HAP-1 (cell line): Measurements from ENCODE around the gene CD2.

Experiments
- DNase-seq, 2 experiments: peaks; one replicate each; pipeline ENCODE4 v3.0.0-alpha.2; 2016 to 2020; ENCODE audit warnings: low spot score in 2 of 2
- H3K27me3 ChIP-seq: fragments of 250-450 bp; sonication (Bioruptor Pico); 2 replicates; pipeline ENCODE4 v1.5.1; 2020; ENCODE audit warnings: low read depth, mild to moderate bottlenecking, moderate library complexity
- H3K36me3 ChIP-seq: fragments of 250-450 bp; sonication (Bioruptor Pico); replicated peaks from 2 replicates; pipeline ENCODE4 v1.5.1; 2020; ENCODE audit warnings: mild to moderate bottlenecking
- H3K4me1 ChIP-seq: fragments of 250-450 bp; sonication (Bioruptor Pico); 2 replicates; pipeline ENCODE4 v1.5.1; 2020; ENCODE audit warnings: mild to moderate bottlenecking
- H3K4me3 ChIP-seq: fragments of 250-450 bp; sonication (Bioruptor Pico); 2 replicates; pipeline ENCODE4 v1.5.1; 2020; ENCODE audit warnings: mild to moderate bottlenecking, moderate library complexity
- H3K9me3 ChIP-seq: fragments of 250-450 bp; sonication (Bioruptor Pico); 2 replicates; pipeline ENCODE4 v1.5.1; 2020; ENCODE audit warnings: mild to moderate bottlenecking, moderate library complexity
- in situ Hi-C: fragments of 300-500 bp; cut with MboI; formaldehyde crosslinking; loops from 3 replicates; pipeline ENCODE4 v1.14.3; 2020; ENCODE audit warnings: low sequenced_read_pairs, inconsistent platforms, mixed read lengths

CD2 gene

DNA sequence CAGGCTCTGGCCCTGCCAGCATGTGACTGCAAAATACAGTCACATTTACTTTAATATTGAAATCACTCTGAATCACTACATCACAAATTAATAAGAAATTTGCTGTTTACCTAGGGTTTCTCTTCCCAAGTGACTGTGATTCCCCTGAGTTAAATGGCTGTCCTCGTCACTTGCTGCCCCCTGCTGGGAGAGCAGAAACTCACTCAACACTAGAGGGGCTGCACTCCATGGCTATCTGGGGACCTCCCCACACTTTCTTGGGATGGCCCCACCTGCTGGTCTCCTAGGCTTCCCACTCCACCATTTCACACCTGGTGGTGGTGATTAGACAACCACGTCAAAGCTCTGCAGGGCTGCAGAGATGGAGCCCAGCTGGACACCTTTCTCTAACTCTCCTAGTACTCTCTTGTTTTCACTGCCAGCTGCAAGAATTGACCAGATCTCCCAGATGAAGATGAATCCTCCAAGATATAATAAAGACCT, 63.4 kb downstream of the CD2 start:
- peak; percentile 47 to 79 for DNase-seq
- no peaks in the 10 kb centered on the region for H3K27me3 ChIP-seq
- no peaks in the 10 kb centered on the region for H3K4me1 ChIP-seq
- no peak overlapping the region for H3K4me3 ChIP-seq
- in situ Hi-C loops, result loop anchor here (5.0 kb wide), 1 partner anchor 80 kb away; no protein-coding TSS in a partner anchor
- H3K9me3 ChIP-seq, result no peaks in the 10 kb centered on the region
- H3K36me3 ChIP-seq, result no peaks in the 10 kb centered on the region
